KBM-7 (cell line): ENCODE results near the gene RNASET2.
A peak's percentile ranks its signal among the peaks of the same experiment; 100 is the strongest.

Source experiments
- DNase-seq: peaks from one replicate; pipeline ENCODE4 v3.0.0-alpha.2; 2015
- in situ Hi-C: fragments of 300-500 bp; cut with MboI; formaldehyde crosslinking; loops from 2 replicates; pipeline ENCODE4 v1.14.3; 2020; ENCODE audit warnings: low sequenced_read_pairs, low pct_unique_long_range_greater_than_20kb, mixed read lengths

RNASET2 gene

GRCh38 chr6:166956444-166957086 lies at the start of gene RNASET2:
RNASET2 (minus strand) TSS chr6:166956550; CDS start chr6:166956182, 368 bp downstream.
- DNase-seq, result peak; percentile 88
- in situ Hi-C loops, result no loop called here

- no peak for DNase-seq
- in situ Hi-C loops, result no loop called here
Measured at GRCh38 chr6:167005350-167006159, 49.2 kb upstream of the RNASET2 start.

DNA sequence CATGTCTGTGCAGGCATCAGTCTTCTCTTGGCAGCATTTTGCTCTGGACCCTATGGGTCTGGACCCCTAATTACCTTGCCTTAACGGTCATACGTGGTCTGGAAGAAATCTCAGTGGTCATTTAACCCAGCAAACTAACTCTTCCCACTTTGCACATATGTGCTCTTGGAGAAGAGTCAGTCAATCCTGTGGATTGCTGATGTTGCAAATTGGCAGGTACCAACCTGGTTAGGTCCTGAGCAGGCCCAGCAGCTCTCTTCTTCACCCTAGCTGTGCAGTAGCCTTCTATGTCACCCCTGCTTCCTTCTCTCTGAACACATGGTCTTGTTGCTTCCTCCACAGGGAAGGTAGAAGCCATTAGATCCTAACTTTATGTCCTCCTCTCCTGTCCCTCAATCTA lies 44.4 kb upstream of the RNASET2 start:
- no peak for DNase-seq
- in situ Hi-C loops, result no loop called here

GRCh38 chr6:166999884-167000253 lies 43.5 kb upstream of the RNASET2 start:
- no peak for DNase-seq
- in situ Hi-C loops, result no loop called here

DNA sequence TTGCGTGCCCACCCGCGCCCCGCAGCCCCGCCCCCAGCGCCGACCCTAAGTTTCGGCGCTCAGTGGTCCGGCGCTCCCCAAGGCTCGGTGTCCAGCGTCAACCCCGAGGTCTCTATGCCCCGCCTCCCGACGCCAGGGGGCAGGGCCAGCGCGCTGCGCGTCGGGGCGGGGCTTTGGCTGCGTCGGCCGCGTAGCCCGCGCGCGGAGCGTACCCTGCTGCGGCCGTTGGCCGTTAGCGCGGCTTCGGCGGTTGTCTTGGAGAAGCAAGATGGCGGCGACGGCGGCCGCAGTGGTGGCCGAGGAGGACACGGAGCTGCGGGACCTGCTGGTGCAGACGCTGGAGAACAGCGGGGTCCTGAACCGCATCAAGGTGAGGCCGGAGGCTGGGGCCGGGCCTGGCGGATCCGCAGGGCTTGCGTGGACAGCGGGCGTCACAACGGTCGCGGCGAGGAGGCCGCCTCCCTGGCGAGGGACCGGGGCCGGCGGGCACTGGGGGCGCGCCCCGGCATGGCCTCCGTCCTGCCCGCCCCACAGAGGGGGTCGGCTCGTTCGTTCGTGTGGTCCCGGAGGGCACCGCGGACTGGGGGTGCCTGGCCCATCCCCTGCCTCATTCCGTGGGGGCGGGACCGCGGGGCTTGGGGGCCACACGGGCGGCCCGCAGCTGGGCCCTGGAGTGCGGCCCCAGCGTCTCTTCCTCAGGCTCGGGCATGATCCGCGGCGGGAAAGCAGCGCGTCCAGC lies 43.0 kb upstream of the RNASET2 start, which contains the start of gene CEP43:
Gene CEP43, plus strand, starts transcription at position 253 of the 739 bp plus-strand sequence. Its CDS starts 16 bp downstream, at position 269.
- DNase-seq, result peak; percentile 96

DNA sequence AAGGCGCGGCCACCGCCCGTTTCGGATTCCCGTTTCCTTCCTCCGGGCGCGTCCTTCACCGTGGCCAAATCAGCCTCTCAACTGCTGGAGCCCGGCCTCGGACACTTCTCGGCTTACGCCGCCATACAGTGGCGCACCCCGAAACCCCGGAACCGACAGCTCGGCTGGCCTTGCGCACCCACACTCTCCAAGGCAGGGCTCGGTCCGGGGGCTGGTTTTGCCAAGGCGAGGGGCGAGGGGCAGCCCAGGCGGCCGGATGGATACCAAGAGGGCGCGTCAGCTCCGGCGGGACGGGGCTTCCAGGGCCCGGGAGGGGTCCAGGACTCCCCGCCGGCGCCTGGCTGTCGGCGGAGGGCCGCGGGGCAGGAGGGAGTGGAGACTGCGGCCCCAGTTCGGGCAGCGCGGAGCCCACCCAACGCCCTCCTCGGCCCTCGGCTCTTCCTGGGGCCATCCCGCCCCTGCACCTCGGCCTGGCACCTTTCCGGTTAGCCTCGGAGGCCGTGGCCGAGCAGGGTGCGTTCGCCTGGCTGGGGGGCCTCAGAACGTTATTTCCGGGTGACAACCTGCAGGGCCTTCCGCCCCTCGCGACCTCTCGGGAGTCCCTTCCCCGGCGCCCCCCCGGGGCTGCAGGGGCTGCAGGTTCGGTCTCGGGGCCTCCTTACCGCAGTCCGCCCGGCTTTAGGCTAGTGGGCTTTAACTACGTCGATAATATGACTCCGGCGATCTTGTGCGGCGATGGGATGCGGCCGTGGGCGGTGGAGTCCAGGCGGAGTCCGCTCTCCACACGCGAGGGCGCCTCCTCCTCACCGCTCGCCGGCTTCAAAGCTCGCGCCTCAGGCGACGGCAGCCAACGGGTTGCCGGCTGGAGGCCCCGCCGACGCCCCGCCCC lies 42.1 kb upstream of the RNASET2 start:
- in situ Hi-C loops, result no loop called here
- no peak for DNase-seq

More for the DNA sequence above, 43.0 kb upstream of the RNASET2 start, which contains the start of gene CEP43:
- in situ Hi-C loops, result no loop called here

- in situ Hi-C loops, result no loop called here
- peak; percentile 72 for DNase-seq
Measured at GRCh38 chr6:166997768-166998255, 41.5 kb upstream of the RNASET2 start.

- in situ Hi-C loops, result no loop called here
- DNase-seq, result no peak
Measured at GRCh38 chr6:166997348-166997747, 41.0 kb upstream of the RNASET2 start.

- in situ Hi-C loops, result no loop called here
- DNase-seq, result no peak
Measured at GRCh38 chr6:166996406-166996805, 40.1 kb upstream of the RNASET2 start.

GRCh38 chr6:166989427-166990032 lies 33.2 kb upstream of the RNASET2 start:
- in situ Hi-C loops, result no loop called here
- DNase-seq, result peak; percentile 49

DNA sequence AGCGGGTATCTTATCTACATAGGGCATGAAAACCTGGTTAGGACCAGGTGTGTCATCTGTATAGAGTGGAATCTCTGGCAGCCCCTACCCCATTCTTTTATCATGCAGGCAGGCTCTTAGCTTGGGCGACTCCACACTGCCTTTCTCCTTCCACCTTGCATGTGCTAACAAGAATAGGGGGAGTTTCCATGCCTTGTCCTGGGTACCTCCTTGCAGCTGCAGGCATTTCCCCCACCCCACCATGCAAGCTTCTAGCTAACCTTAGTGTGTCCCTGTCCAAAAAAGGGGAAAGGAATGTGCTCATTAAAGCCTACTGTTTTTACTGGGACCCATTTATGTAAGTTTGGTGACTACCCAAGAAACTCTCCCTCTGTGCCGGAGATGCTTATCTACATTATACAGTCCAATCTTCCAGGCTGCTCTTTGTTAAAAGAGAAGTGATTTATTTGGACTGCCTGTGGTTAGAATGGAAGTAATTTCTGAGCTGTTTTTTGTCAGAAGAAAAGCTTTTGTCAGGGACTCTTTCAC lies 32.4 kb upstream of the RNASET2 start:
- no peak for DNase-seq
- in situ Hi-C loops, result no loop called here

GRCh38 chr6:166987930-166988329 lies 31.6 kb upstream of the RNASET2 start:
- in situ Hi-C loops, result no loop called here
- DNase-seq, result no peak

GRCh38 chr6:166987448-166987847 lies 31.1 kb upstream of the RNASET2 start:
- no peak for DNase-seq
- in situ Hi-C loops, result no loop called here

- no peak for DNase-seq
- in situ Hi-C loops, result no loop called here
Measured at GRCh38 chr6:166980738-166981137, 24.4 kb upstream of the RNASET2 start.

DNA sequence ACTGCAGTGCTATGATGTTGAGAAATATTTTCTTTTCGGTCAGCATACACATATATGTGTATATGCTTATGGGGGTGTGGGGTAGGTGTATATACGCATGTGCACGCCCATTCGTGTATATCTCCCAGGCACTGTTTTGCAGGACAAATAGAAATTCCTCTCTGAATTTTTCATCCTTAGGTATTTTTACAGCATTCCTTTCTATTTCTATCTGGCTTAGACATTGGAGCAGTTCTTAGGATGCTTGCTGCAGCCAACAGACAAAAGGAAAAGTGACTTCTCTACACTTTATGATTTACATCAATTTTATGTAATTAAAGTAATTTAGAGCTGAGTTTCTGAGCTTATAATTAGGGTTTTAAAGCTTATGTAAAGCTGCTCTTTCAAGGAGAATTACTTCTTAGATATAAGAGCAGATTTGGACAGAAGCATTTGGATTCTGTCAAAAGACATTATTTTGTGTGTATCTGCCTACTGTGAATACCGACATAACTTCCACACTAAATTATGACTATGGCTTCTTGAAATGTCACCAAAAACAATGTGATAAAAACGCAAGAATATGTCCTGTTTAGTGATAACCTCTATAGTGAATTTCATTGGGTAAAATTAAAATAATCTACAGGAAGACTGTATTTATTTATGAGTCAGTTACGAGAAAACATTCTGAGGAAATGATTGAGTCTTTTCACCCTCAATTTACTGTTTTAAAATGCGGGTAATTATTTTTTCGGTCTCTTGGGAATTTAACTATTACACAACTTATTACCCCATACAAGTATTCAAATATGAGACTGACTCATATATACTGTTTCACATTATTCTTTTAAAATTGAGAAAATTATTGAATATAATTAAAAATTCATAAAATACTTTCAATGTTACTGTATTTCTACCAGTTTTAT lies 21.5 kb upstream of the RNASET2 start:
- no peak for DNase-seq
- in situ Hi-C loops, result no loop called here

DNA sequence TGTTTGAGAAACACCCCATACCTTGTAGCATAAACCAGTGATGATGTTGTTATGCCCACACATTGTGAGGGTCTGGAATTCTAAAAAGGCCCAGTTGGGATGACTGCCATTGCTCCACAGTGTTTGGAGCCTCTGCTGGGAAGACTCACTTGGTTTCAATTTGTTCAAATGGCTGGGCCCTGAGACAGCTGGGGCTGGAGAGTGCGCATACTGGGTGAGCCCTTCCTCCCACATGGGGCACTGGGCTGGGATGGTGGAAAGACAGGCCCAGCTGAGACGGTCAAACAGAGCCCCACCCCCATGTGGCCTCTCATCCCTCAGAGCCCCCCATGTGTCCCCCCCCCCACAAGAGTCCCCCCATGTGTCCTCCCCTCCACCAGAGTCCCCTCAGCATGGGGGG lies 20.3 kb upstream of the RNASET2 start:
- in situ Hi-C loops, result no loop called here
- no peak for DNase-seq

GRCh38 chr6:166972101-166972500 lies 15.8 kb upstream of the RNASET2 start:
- DNase-seq, result no peak
- in situ Hi-C loops, result no loop called here
